Ishikawa (cell line): ENCODE results near the gene RRN3.

Source experiments
- CEBPB ChIP-seq: IDR thresholded peaks from 2 replicates; pipeline ENCODE4 v1.6.1; 2012
- CREB1 ChIP-seq: IDR thresholded peaks from 2 replicates; pipeline ENCODE4 v1.6.1; 2012; ENCODE audit warnings: low read depth
- EGR1 ChIP-seq: IDR thresholded peaks from 2 replicates; pipeline ENCODE4 v1.6.1; 2012
- EP300 ChIP-seq: IDR thresholded peaks from 2 replicates; pipeline ENCODE4 v1.6.1; 2012; ENCODE audit warnings: borderline replicate concordance
- FOXM1 ChIP-seq: IDR thresholded peaks from 2 replicates; pipeline ENCODE4 v1.6.1; 2012; ENCODE audit warnings: low read depth, borderline replicate concordance
- NFIC ChIP-seq: IDR thresholded peaks from 2 replicates; pipeline ENCODE4 v1.6.1; 2012
- RAD21 ChIP-seq: IDR thresholded peaks from 2 replicates; pipeline ENCODE4 v1.6.1; 2012; ENCODE audit warnings: low read depth
- TAF1 ChIP-seq: IDR thresholded peaks from 2 replicates; pipeline ENCODE4 v1.6.1; 2012; ENCODE audit warnings: low read depth, mild to moderate bottlenecking
- TCF12 ChIP-seq: IDR thresholded peaks from 2 replicates; pipeline ENCODE4 v1.6.1; 2012; ENCODE audit warnings: low read depth
- TEAD4 ChIP-seq: IDR thresholded peaks from 2 replicates; pipeline ENCODE4 v1.6.1; 2012
- YY1 ChIP-seq: IDR thresholded peaks from 2 replicates; pipeline ENCODE4 v1.6.1; 2012; ENCODE audit warnings: low read depth
- ZBTB7A ChIP-seq: IDR thresholded peaks from 2 replicates; pipeline ENCODE4 v1.6.1; 2012; ENCODE audit warnings: low read depth
- TF ChIP-seq, protein P1 (sequence below): IDR thresholded peaks from 2 replicates; pipeline ENCODE4 v1.6.1; 2012
- TF ChIP-seq, protein P2 (sequence below): IDR thresholded peaks from 2 replicates; pipeline ENCODE4 v1.6.1; 2012
- TF ChIP-seq, protein P3 (sequence below): IDR thresholded peaks from 2 replicates; pipeline ENCODE4 v1.6.1; 2012; ENCODE audit warnings: low read depth, mild to moderate bottlenecking

RRN3 gene

DNA sequence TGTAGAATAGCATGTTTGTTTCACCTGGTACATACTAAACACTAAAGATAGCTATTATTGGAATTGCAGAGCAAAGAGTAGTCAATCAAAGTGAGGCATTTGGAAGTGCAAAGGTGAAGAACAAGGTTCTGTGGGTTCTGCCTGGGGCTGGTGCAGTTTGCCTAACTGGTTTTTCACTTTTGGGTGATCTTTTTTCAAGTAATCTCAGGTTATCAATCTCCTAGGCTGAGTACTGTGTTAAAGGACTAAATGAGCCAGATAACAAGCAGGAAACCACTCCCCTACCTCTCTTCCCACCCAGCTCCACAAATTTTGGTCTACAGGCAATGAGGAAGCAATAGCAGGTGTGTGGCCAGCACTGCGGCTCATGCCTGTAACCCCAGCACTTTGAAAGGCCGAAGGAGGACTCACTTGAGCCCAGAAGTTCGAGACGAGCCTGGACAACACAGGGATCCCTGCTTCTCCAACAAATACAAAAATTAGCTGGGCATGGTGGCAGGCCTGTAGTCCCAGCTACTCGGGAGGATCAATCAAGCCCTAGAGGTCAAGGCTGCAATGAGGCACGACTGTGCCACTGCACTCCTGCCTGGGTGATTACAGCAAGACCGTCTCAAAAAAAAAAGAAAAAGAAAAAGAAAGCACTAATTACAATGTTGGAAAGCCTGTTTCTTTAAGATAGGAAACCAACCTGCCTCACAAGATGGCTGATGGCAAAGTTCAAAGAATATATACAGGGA lies 36.2 kb downstream of the RRN3 start:
- TF ChIP-seq, protein P1, sequence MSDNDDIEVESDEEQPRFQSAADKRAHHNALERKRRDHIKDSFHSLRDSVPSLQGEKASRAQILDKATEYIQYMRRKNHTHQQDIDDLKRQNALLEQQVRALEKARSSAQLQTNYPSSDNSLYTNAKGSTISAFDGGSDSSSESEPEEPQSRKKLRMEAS: no peak
- TF ChIP-seq, protein P2, sequence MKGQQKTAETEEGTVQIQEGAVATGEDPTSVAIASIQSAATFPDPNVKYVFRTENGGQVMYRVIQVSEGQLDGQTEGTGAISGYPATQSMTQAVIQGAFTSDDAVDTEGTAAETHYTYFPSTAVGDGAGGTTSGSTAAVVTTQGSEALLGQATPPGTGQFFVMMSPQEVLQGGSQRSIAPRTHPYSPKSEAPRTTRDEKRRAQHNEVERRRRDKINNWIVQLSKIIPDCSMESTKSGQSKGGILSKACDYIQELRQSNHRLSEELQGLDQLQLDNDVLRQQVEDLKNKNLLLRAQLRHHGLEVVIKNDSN: no peak
- TF ChIP-seq EGR1: no peak
- TF ChIP-seq, protein P3, sequence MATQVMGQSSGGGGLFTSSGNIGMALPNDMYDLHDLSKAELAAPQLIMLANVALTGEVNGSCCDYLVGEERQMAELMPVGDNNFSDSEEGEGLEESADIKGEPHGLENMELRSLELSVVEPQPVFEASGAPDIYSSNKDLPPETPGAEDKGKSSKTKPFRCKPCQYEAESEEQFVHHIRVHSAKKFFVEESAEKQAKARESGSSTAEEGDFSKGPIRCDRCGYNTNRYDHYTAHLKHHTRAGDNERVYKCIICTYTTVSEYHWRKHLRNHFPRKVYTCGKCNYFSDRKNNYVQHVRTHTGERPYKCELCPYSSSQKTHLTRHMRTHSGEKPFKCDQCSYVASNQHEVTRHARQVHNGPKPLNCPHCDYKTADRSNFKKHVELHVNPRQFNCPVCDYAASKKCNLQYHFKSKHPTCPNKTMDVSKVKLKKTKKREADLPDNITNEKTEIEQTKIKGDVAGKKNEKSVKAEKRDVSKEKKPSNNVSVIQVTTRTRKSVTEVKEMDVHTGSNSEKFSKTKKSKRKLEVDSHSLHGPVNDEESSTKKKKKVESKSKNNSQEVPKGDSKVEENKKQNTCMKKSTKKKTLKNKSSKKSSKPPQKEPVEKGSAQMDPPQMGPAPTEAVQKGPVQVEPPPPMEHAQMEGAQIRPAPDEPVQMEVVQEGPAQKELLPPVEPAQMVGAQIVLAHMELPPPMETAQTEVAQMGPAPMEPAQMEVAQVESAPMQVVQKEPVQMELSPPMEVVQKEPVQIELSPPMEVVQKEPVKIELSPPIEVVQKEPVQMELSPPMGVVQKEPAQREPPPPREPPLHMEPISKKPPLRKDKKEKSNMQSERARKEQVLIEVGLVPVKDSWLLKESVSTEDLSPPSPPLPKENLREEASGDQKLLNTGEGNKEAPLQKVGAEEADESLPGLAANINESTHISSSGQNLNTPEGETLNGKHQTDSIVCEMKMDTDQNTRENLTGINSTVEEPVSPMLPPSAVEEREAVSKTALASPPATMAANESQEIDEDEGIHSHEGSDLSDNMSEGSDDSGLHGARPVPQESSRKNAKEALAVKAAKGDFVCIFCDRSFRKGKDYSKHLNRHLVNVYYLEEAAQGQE: no peak

DNA sequence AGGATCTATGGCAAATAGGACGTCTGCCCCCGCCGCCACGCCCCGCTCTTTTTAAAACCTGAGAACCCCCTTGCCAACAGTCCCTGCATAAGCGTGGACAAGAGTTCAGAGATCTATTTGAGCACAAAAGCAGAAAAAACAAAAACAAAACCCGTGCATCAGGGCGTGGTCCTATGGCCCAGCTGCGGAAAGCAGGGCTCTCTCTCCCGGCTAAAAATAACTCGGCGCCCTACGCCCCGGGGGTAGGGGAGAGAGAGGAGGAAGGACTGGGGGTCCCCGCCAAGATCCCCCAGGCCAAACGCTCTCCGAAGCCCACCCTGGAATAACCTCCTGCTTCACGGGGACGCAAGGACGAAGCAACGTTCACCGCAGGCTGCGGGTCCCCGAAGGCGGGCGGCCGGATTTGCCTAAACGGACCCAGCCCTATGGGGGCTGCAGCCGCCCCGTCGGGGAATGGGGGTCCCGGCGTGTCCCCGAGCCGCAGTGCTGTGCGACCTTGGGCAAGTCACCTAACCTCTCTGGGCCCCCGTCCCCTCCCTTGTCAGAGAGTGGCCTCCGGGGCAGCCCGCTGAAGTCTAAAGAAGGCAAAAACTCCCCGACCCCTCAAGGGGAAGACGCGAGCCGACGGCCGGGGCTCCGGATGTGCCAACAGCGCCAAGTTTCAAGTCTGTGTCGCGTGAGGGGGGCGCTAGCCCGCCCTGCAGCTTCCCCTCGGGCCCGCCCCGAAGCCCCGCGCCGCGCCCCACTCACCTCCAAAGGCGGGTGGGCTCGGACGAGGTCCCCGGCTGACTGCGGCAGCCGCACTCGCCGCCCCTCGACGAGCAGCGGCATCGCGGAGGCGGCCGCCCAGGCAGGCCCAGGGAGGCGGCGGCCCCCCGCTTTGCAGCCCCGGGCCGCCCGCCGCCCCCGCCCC lies 38.7 kb downstream of the RRN3 start:
- TF ChIP-seq TCF12 (0 out of 2 replicates have a peak, but pooled peaks have one; percentile 20), CREB1 (no peak)

DNA sequence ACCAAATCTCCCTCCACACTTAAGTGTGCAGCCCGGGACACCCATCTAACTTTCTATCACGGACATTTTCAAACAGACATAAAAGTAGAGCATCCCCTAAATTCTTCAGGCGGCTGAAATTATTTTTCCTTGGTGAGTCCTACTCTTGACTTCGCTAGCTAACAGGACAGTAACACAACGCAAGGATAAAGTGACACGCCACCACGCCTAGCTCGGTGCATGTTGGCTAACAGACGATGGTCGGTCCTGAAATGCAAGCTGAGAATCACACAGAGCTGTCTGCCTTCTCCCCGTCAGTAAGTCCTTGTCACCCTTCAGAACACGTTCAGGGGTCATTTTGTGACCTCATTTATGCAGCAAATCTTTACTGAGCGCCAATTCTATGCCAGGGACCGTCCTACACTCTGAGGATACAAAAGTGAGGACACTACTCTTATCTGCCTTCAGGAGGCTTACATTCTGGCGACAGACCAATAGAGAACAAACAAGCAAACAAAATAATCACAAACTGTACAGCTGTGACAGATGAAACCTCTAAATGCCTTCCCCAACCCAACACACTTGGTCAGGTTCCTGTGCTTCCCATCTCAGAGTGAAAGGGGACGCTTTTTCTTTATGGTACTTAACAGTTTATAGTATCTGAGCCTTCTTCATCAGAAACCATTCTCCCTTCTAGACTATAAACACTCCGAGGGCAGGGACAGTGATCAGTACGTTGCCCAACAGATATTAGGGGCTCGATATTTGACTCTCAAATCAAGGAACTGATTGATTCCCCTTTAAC lies 39.5 kb downstream of the RRN3 start:
- TF ChIP-seq, protein P3: no peak
- TF ChIP-seq TAF1 (no peak), EGR1 (no peak), TCF12 (no peak)
- TF ChIP-seq, protein P2: no peak

DNA sequence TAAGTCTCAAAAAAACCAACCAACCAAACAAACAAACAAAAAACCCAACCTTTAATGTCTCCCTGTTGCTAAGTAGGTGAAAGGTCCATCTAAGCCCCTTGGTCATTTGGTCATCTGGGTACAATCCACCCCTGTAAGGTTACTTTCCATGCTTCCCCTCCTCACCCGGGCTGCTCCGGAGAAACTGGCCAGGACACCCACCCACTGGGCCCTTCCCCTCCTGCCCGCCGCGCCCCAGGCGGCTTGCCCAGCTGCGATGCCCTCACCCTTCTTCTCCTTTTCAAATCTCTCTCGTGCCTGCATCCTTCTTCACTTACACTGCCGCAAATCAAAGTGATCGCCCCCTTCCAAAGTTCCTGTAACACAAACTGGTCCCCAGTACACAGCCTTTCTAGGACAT lies 40.2 kb downstream of the RRN3 start:
- TF ChIP-seq CEBPB (no peak), ZBTB7A (no peak), TCF12 (no peak), RAD21 (no peak), TEAD4 (no peak), EP300 (no peak), TAF1 (no peak), EGR1 (no peak), CREB1 (no peak), YY1 (no peak), FOXM1 (no peak), NFIC (no peak)
- TF ChIP-seq, protein P3: no peak
- TF ChIP-seq, protein P1: no peak
- TF ChIP-seq, protein P2: no peak
